ENCODE results near the gene PIMREG.

DNA sequence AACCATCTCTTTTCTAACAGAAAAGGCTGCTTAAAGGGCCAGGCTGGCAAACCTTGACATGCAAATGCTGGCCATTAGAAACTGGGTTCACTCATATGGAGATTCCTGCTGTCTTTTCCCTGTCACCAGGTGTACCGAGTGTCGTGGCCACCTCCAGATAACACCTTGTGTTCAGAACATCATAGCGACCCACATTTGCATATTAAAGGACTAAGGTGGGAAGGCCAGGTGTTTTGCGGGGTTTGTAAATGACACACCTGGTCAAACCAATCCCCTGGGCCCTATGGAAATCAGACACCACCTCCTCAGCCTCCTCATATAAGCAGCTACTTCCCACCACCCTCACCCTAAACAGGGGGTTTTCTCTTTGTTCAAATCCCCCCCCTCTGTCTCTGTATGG, 6.8 kb upstream of the PIMREG start:
- no peak for TF ChIP-seq POLR2A (IDR thresholded peaks at IDR 0.05; ENCODE audit: low read length)
- TF ChIP-seq, protein P1, sequence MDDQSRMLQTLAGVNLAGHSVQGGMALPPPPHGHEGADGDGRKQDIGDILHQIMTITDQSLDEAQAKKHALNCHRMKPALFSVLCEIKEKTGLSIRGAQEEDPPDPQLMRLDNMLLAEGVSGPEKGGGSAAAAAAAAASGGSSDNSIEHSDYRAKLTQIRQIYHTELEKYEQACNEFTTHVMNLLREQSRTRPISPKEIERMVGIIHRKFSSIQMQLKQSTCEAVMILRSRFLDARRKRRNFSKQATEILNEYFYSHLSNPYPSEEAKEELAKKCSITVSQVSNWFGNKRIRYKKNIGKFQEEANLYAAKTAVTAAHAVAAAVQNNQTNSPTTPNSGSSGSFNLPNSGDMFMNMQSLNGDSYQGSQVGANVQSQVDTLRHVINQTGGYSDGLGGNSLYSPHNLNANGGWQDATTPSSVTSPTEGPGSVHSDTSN (IDR thresholded peaks at IDR 0.05): no peak
- no peak for TF ChIP-seq JUNB (IDR thresholded peaks at IDR 0.05)
- no peak for TF ChIP-seq CBX8 (IDR thresholded peaks at IDR 0.05)
- TF ChIP-seq, protein P2, sequence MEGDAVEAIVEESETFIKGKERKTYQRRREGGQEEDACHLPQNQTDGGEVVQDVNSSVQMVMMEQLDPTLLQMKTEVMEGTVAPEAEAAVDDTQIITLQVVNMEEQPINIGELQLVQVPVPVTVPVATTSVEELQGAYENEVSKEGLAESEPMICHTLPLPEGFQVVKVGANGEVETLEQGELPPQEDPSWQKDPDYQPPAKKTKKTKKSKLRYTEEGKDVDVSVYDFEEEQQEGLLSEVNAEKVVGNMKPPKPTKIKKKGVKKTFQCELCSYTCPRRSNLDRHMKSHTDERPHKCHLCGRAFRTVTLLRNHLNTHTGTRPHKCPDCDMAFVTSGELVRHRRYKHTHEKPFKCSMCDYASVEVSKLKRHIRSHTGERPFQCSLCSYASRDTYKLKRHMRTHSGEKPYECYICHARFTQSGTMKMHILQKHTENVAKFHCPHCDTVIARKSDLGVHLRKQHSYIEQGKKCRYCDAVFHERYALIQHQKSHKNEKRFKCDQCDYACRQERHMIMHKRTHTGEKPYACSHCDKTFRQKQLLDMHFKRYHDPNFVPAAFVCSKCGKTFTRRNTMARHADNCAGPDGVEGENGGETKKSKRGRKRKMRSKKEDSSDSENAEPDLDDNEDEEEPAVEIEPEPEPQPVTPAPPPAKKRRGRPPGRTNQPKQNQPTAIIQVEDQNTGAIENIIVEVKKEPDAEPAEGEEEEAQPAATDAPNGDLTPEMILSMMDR (IDR thresholded peaks at IDR 0.05): no peak
- TF ChIP-seq, protein P3, sequence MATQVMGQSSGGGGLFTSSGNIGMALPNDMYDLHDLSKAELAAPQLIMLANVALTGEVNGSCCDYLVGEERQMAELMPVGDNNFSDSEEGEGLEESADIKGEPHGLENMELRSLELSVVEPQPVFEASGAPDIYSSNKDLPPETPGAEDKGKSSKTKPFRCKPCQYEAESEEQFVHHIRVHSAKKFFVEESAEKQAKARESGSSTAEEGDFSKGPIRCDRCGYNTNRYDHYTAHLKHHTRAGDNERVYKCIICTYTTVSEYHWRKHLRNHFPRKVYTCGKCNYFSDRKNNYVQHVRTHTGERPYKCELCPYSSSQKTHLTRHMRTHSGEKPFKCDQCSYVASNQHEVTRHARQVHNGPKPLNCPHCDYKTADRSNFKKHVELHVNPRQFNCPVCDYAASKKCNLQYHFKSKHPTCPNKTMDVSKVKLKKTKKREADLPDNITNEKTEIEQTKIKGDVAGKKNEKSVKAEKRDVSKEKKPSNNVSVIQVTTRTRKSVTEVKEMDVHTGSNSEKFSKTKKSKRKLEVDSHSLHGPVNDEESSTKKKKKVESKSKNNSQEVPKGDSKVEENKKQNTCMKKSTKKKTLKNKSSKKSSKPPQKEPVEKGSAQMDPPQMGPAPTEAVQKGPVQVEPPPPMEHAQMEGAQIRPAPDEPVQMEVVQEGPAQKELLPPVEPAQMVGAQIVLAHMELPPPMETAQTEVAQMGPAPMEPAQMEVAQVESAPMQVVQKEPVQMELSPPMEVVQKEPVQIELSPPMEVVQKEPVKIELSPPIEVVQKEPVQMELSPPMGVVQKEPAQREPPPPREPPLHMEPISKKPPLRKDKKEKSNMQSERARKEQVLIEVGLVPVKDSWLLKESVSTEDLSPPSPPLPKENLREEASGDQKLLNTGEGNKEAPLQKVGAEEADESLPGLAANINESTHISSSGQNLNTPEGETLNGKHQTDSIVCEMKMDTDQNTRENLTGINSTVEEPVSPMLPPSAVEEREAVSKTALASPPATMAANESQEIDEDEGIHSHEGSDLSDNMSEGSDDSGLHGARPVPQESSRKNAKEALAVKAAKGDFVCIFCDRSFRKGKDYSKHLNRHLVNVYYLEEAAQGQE (IDR thresholded peaks at IDR 0.05): no peak
- TF ChIP-seq MAFK (IDR thresholded peaks at IDR 0.05; ENCODE audit: partially characterized antibody): no peak
- no peak for TF ChIP-seq EP300 (IDR thresholded peaks at IDR 0.05)
- no peak for TF ChIP-seq RFX5 (IDR thresholded peaks at IDR 0.05)
- no peak for TF ChIP-seq MYC (IDR thresholded peaks at IDR 0.05; ENCODE audit: borderline replicate concordance, low read length)

Data from A549 (cell line).